Fibroblast of the aortic adventitia (primary cell): ENCODE measurements around the gene ELFN2. TPM values are rescaled to one million over a fixed set of nuclear protein-coding genes. Genes with fewer than 3 reads are reported as not detected.

Source experiments
- DNase-seq: peaks from one replicate; pipeline ENCODE4 v3.0.0-alpha.2; 2010; ENCODE audit warnings: low read depth
- H3K4me3 ChIP-seq: 2 replicates; pipeline ENCODE4 v1.5.1; 2011; ENCODE audit warnings: low read depth, mild to moderate bottlenecking, control low read depth, low read length, moderate library complexity
- CTCF ChIP-seq: IDR thresholded peaks from 2 replicates; pipeline ENCODE4 v1.5.1; 2011; ENCODE audit warnings: mild to moderate bottlenecking, low read length, control low read depth, inconsistent platforms; ENCODE audit not compliant: insufficient read depth
- total RNA-seq: library from RNA; depleted of rRNA; stranded (reverse); fragments of >200 nt; gene quantifications from 2 replicates; pipeline ENCODE4 v1.2.3, GENCODE V29; 2012; ENCODE audit warnings: low replicate concordance

ELFN2 gene
- total RNA-seq, 1 donor, result 0.18 TPM

- DNase-seq, result no peak
- TF ChIP-seq CTCF, result no peak
- H3K4me3 ChIP-seq, result no peak overlapping the region
These were observed 63.9 kb downstream of the ELFN2 start for GRCh38 chr22:37363261-37363992.

- TF ChIP-seq CTCF, result no peak
- H3K4me3 ChIP-seq, result no peak overlapping the region
- peak; percentile 40 for DNase-seq
These were observed 64.7 kb downstream of the ELFN2 start for GRCh38 chr22:37362621-37363020.

- TF ChIP-seq CTCF, result no peak
- peak; percentile 24 for DNase-seq
- H3K4me3 ChIP-seq, result no peak overlapping the region
These were observed 68.4 kb downstream of the ELFN2 start for GRCh38 chr22:37358917-37359316.

- H3K4me3 ChIP-seq, result no peak overlapping the region
- TF ChIP-seq CTCF, result no peak
- no peak for DNase-seq
These were observed 68.9 kb downstream of the ELFN2 start for GRCh38 chr22:37358386-37358785.

- DNase-seq, result peak; percentile 48
- no peak overlapping the region for H3K4me3 ChIP-seq
- TF ChIP-seq CTCF, result no peak
These were observed 69.7 kb downstream of the ELFN2 start for GRCh38 chr22:37357446-37358075.

- no peak overlapping the region for H3K4me3 ChIP-seq
- no peak for DNase-seq
- TF ChIP-seq CTCF, result no peak
These were observed 70.4 kb downstream of the ELFN2 start for GRCh38 chr22:37356922-37357321.
